Lower leg skin (tissue), 3 donors: ENCODE measurements around the gene ATIC.

Experiments
- CTCF ChIP-seq, 3 donors: fragments of 450-650 bp; IDR thresholded peaks; one replicate each; pipeline ENCODE4 v1.5.1; 2016; ENCODE audit warnings: antibody characterized with exemption in 3 of 3, mild to moderate bottlenecking in 3 of 3, moderate library complexity in 2 of 3
- POLR2A ChIP-seq, 2 donors: fragments of 450-650 bp; IDR thresholded peaks; one replicate each; pipeline ENCODE4 v1.6.1; 2016 to 2017; ENCODE audit warnings: antibody characterized with exemption in 2 of 2, mild to moderate bottlenecking in 1 of 2, moderate library complexity in 1 of 2

GRCh38 chr2:215271446-215271845 is 40.4 kb upstream of the ATIC start:
- TF ChIP-seq CTCF (IDR thresholded peaks at IDR 0.05) = no peak
- TF ChIP-seq POLR2A (IDR thresholded peaks at IDR 0.05) = no peak
